A549 (cell line): ENCODE data around the gene EFTUD2. TPM values are rescaled to one million over a fixed set of nuclear protein-coding genes. Genes with fewer than 3 reads are reported as not detected.

Experiments
- ATAC-seq, 2 experiments: fragments of 200-7000 bp in 1 of 2; fragments of >200 bp in 1 of 2; cut with Nextera tagmentation in 1 of 2; cut with Tn5 transposase in 1 of 2; 3 replicates each; pipeline versions ENCODE4 v1.8.0 to v1.9.1; 2018 to 2020; ENCODE audit warnings: mild to moderate bottlenecking in 1 of 2, moderate library complexity in 1 of 2
- CTCF ChIA-PET: fragments of 300-600 bp; sonication (Branson Sonifier 250); formaldehyde crosslinking; extraction: SDS; loops from one replicate; lab custom pipeline; 2021; ENCODE audit warnings: antibody characterized with exemption, inconsistent platforms; lab: Yijun Ruan, JAX
- POLR2A ChIA-PET: fragments of 350-600 bp; formaldehyde crosslinking; extraction: SDS; loops from one replicate; lab custom pipeline; 2021; ENCODE audit warnings: antibody characterized with exemption, inconsistent platforms; lab: Yijun Ruan, JAX
- DNase-seq, 2 experiments: peaks; one replicate each; pipeline versions ENCODE4 v3.0.0 to v3.0.0-alpha.2; 2011 to 2016; ENCODE audit warnings: low read depth in 1 of 2, low spot score in 1 of 2
- FAIRE-seq: peaks from 2 replicates; lab custom pipeline; 2011; peaks lifted over from hg19 to GRCh38; lab: Jason Lieb, UNC
- H3K27ac ChIP-seq, 2 experiments: fragments of >200 bp; sonication (Bioruptor Twin); formaldehyde crosslinking; 3 replicates each; pipeline ENCODE4 v1.5.1; 2016 to 2017
- H3K4me1 ChIP-seq: fragments of >200 bp; sonication (Bioruptor Twin); formaldehyde crosslinking; 3 replicates; pipeline ENCODE4 v1.6.1; 2016
- H3K4me2 ChIP-seq: fragments of >200 bp; sonication (Bioruptor Twin); formaldehyde crosslinking; 3 replicates; pipeline ENCODE4 v1.6.1; 2016
- H3K4me3 ChIP-seq: fragments of >200 bp; sonication (Bioruptor Twin); formaldehyde crosslinking; 3 replicates; pipeline ENCODE4 v1.5.1; 2016
- H3K9me3 ChIP-seq: fragments of >200 bp; sonication (Bioruptor Twin); formaldehyde crosslinking; 3 replicates; pipeline ENCODE4 v1.6.1; 2016
- CBX2 ChIP-seq: fragments of 200-600 bp; sonication (generic); IDR thresholded peaks from 2 replicates; pipeline ENCODE4 v1.6.1; 2016; ENCODE audit warnings: low read depth, mild to moderate bottlenecking, borderline replicate concordance
- CHD2 ChIP-seq: fragments of 150-350 bp; IDR thresholded peaks from 2 replicates; pipeline ENCODE4 v1.6.1; 2014; ENCODE audit warnings: low read length; ENCODE audit not compliant: partially characterized antibody
- EHMT2 ChIP-seq: fragments of 200-600 bp; sonication (generic); IDR thresholded peaks from 2 replicates; pipeline ENCODE4 v1.6.1; 2016; ENCODE audit warnings: antibody characterized with exemption, low read depth, mild to moderate bottlenecking, moderate library complexity
- EP300 ChIP-seq, 2 experiments: fragments of >200 bp; sonication (Bioruptor Twin); formaldehyde crosslinking; IDR thresholded peaks; 2 replicates in 1 of 2; 3 replicates in 1 of 2; pipeline ENCODE4 v1.6.1; 2016 to 2017
- ESRRA ChIP-seq: fragments of 150-350 bp; IDR thresholded peaks from 2 replicates; pipeline ENCODE4 v1.6.1; 2014; ENCODE audit warnings: mild to moderate bottlenecking, low read length, borderline replicate concordance
- FOSB ChIP-seq: fragments of 250-450 bp; sonication (Bioruptor Pico); IDR thresholded peaks from 2 replicates; pipeline ENCODE4 v1.5.0; 2020; ENCODE audit warnings: mild to moderate bottlenecking, moderate library complexity
- FOXS1 ChIP-seq: fragments of 250-450 bp; sonication (Bioruptor Pico); IDR thresholded peaks from 2 replicates; pipeline ENCODE4 v1.5.0; 2020; ENCODE audit warnings: mild to moderate bottlenecking, moderate library complexity
- GATA3 ChIP-seq: IDR thresholded peaks from 2 replicates; pipeline ENCODE4 v1.6.1; 2012; ENCODE audit warnings: borderline replicate concordance
- HDAC2 ChIP-seq: fragments of 200-600 bp; sonication (generic); IDR thresholded peaks from 2 replicates; pipeline ENCODE4 v1.6.1; 2016
- HOXB5 ChIP-seq: fragments of 250-450 bp; sonication (Bioruptor Pico); IDR thresholded peaks from 2 replicates; pipeline ENCODE4 v1.5.0; 2020; ENCODE audit warnings: mild to moderate bottlenecking, moderate library complexity
- JUNB ChIP-seq: fragments of >200 bp; sonication (Bioruptor Twin); formaldehyde crosslinking; IDR thresholded peaks from 2 replicates; pipeline ENCODE4 v1.6.1; 2016
- KDM1A ChIP-seq: fragments of 200-600 bp; sonication (generic); IDR thresholded peaks from 2 replicates; pipeline ENCODE4 v1.6.1; 2016; ENCODE audit warnings: low read depth, mild to moderate bottlenecking
- KDM5A ChIP-seq: fragments of 200-600 bp; sonication (generic); IDR thresholded peaks from 2 replicates; pipeline ENCODE4 v1.6.1; 2016; ENCODE audit warnings: antibody characterized with exemption, mild to moderate bottlenecking
- NFE2L2 ChIP-seq: fragments of 150-350 bp; conservative IDR thresholded peaks from 2 replicates; pipeline ENCODE4 v1.6.1; 2014; ENCODE audit warnings: low read length
- RARB ChIP-seq: fragments of 250-450 bp; sonication (Bioruptor Pico); IDR thresholded peaks from 2 replicates; pipeline ENCODE4 v1.8.0; 2021; ENCODE audit warnings: mild to moderate bottlenecking, moderate library complexity
- RCOR1 ChIP-seq: fragments of 150-350 bp; IDR thresholded peaks from 2 replicates; pipeline ENCODE4 v1.6.1; 2014; ENCODE audit warnings: antibody characterized with exemption, low read length, low read depth
- RFX5 ChIP-seq: fragments of 450-650 bp; IDR thresholded peaks from 2 replicates; pipeline ENCODE4 v1.7.1; 2014; ENCODE audit warnings: antibody characterized with exemption, mild to moderate bottlenecking, moderate library complexity
- RNF2 ChIP-seq: fragments of 200-600 bp; sonication (generic); IDR thresholded peaks from 2 replicates; pipeline ENCODE4 v1.6.1; 2016; ENCODE audit warnings: low read depth, mild to moderate bottlenecking, antibody characterized with exemption, moderate library complexity, borderline replicate concordance
- SREBF2 ChIP-seq: fragments of 450-650 bp; IDR thresholded peaks from 2 replicates; pipeline ENCODE4 v1.6.1; 2014; ENCODE audit warnings: mild to moderate bottlenecking, moderate library complexity
- TFCP2L1 ChIP-seq: fragments of 250-450 bp; sonication (Bioruptor Pico); IDR thresholded peaks from 2 replicates; pipeline ENCODE4 v1.5.0; 2021; ENCODE audit warnings: mild to moderate bottlenecking
- ZFP36 ChIP-seq: fragments of 450-650 bp; IDR thresholded peaks from 2 replicates; pipeline ENCODE4 v1.6.1; 2014; ENCODE audit warnings: borderline replicate concordance; ENCODE audit not compliant: partially characterized antibody
- ZSCAN20 ChIP-seq: fragments of 250-450 bp; sonication (Bioruptor Pico); IDR thresholded peaks from 2 replicates; pipeline ENCODE4 v1.8.0; 2022; ENCODE audit warnings: mild to moderate bottlenecking, moderate library complexity
- whole genome bisulfite sequencing: methylation state at CpG from one replicate; pipeline ENCODE4 v1.1.6; 2017; ENCODE audit errors: missing lambda C conversion rate; 5-methylcytosine and 5-hydroxymethylcytosine counted together
- polyA plus RNA-seq, 4 experiments: library from polyadenylated mRNA; depleted of rRNA in 3 of 4; stranded (reverse); fragments of >200 nt; fragmentation: RNase III in 1 of 4; extraction: RNeasy Plus Mini Kit Qiagen cat#74134 plus additional on column Dnase treatment in 1 of 4; gene quantifications; 2 replicates in 3 of 4; 3 replicates in 1 of 4; pipeline ENCODE4 v1.2.3, GENCODE V29; 2011 to 2017
- TF ChIP-seq, protein P1 (sequence below): fragments of 450-650 bp; IDR thresholded peaks from 2 replicates; pipeline ENCODE4 v1.6.1; 2014; ENCODE audit warnings: antibody characterized with exemption
- TF ChIP-seq, protein P2 (sequence below): fragments of 150-350 bp; IDR thresholded peaks from 2 replicates; pipeline ENCODE4 v1.6.1; 2014; ENCODE audit warnings: low read depth, mild to moderate bottlenecking, low read length
- TF ChIP-seq, protein P3 (sequence below): fragments of 250-450 bp; sonication (Bioruptor Pico); IDR thresholded peaks from 2 replicates; pipeline ENCODE4 v1.5.0; 2020; ENCODE audit warnings: low read depth, mild to moderate bottlenecking, moderate library complexity
- TF ChIP-seq, protein P4 (sequence below): IDR thresholded peaks from 2 replicates; pipeline ENCODE4 v1.6.1; 2012
- TF ChIP-seq, protein P5 (sequence below): fragments of >200 bp; sonication (Bioruptor Twin); formaldehyde crosslinking; IDR thresholded peaks from 3 replicates; pipeline ENCODE4 v1.6.1; 2016
- TF ChIP-seq, protein P6 (sequence below): fragments of 250-450 bp; sonication (Bioruptor Pico); IDR thresholded peaks from 2 replicates; pipeline ENCODE4 v1.5.0; 2021; ENCODE audit warnings: mild to moderate bottlenecking, moderate library complexity, borderline replicate concordance
- TF ChIP-seq, protein P7 (sequence below): fragments of 200-600 bp; sonication (generic); IDR thresholded peaks from 2 replicates; pipeline ENCODE4 v1.6.1; 2016; ENCODE audit warnings: antibody characterized with exemption, mild to moderate bottlenecking, moderate library complexity

The EFTUD2 gene
- polyA plus RNA-seq, 2 of the 4 experiments (the other 2 are of a cell fraction): 224 to 353 TPM

DNA sequence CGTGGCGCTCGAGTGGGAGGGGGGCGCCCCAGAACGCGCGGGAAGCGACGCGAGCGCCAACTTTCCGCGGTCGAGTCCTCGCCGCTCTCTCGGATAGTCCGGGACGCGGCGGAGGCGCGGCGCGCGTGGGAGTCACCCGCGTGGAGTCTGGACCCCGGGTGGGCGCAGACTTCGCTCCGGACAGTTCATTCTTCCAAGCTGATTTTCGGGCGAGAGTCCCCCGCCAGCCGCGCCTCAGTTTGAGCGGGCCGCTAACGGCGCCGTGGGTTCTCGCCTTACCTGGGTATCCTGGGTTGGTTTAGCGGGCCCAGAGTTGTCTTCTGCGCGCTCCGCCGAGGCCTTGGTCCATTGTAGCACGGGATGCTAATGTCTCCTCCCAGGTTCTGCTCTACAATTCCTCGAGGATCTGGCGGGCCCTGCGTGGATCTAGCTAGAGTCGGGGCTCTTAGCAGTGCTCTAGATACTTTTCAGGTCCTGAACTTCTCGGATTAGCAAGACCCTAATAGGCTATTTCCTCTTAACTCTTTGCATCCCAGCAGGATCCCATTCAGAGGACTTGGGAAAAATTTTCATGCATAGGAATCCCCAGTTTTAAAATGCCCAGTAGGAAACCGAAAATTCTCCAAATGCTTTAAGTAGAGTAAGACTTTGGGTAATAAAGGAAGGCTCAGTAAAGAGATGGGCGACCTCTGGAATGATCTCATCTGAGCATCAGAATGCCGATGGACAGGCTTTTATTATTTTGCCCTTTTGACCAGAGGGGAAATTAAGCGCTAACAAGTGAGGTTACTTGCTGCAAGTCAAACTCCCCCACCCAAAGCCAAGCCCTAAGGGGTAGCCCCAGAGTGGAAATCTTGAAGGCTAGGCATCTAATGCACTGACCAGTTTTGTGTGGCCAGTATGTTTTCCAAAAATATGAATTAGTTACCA is 68.6 kb downstream of the EFTUD2 start:
- POLR2A ChIA-PET: interaction anchor here (0.6 kb wide), 1 partner anchor 109 kb away, joined by 3 read pairs; no protein-coding TSS in a partner anchor
- peak overlapping the region; percentile 87 for H3K4me3 ChIP-seq
- no peaks in the 10 kb centered on the region for H3K9me3 ChIP-seq
- FAIRE-seq (no peak), ATAC-seq (peak; percentile 62 to 69), DNase-seq (peak; percentile 47 to 59)
- peaks cover 18% of the 10 kb centered on the region for H3K4me1 ChIP-seq
- H3K4me2 ChIP-seq: peak overlapping the region; percentile 94
- 11% methylated on average over 30 of the region's 58 CpGs for WGBS
- peak overlapping the region; percentile 77 to 95 for H3K27ac ChIP-seq
- CTCF ChIA-PET: interaction anchor here (0.8 to 10.1 kb wide), 9 partner anchors 11 to 305 kb away, joined by 3 to 122 read pairs (median 4); partner anchors contain the start of gene ACBD4
- TF ChIP-seq ZFP36: no peak
- TF ChIP-seq FOSB (CRISPR knock-in tag): peak; percentile 64
- TF ChIP-seq CHD2: no peak
- TF ChIP-seq, protein P1, sequence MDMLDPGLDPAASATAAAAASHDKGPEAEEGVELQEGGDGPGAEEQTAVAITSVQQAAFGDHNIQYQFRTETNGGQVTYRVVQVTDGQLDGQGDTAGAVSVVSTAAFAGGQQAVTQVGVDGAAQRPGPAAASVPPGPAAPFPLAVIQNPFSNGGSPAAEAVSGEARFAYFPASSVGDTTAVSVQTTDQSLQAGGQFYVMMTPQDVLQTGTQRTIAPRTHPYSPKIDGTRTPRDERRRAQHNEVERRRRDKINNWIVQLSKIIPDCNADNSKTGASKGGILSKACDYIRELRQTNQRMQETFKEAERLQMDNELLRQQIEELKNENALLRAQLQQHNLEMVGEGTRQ: no peak
- TF ChIP-seq RCOR1: no peak
- peak; percentile 38; the same call in 1 of the 2 replicates for TF ChIP-seq RNF2
- TF ChIP-seq EP300 (IDR thresholded peaks at IDR 0.05): no peak
- TF ChIP-seq FOXS1 (CRISPR knock-in tag): peak; percentile 62; the same call in 1 of the 2 replicates
- TF ChIP-seq NFE2L2: no peak
- TF ChIP-seq, protein P2, sequence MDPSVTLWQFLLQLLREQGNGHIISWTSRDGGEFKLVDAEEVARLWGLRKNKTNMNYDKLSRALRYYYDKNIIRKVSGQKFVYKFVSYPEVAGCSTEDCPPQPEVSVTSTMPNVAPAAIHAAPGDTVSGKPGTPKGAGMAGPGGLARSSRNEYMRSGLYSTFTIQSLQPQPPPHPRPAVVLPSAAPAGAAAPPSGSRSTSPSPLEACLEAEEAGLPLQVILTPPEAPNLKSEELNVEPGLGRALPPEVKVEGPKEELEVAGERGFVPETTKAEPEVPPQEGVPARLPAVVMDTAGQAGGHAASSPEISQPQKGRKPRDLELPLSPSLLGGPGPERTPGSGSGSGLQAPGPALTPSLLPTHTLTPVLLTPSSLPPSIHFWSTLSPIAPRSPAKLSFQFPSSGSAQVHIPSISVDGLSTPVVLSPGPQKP: no peak
- TF ChIP-seq JUNB: no peak
- TF ChIP-seq HDAC2: peak; percentile 31; the same call in 1 of the 2 replicates
- TF ChIP-seq, protein P3, sequence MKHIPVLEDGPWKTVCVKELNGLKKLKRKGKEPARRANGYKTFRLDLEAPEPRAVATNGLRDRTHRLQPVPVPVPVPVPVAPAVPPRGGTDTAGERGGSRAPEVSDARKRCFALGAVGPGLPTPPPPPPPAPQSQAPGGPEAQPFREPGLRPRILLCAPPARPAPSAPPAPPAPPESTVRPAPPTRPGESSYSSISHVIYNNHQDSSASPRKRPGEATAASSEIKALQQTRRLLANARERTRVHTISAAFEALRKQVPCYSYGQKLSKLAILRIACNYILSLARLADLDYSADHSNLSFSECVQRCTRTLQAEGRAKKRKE (CRISPR knock-in tag): peak; percentile 62; the same call in 1 of the 2 replicates
- TF ChIP-seq SREBF2: no peak
- no peak for TF ChIP-seq GATA3
- no peak for TF ChIP-seq RARB (CRISPR knock-in tag)
- TF ChIP-seq, protein P4, sequence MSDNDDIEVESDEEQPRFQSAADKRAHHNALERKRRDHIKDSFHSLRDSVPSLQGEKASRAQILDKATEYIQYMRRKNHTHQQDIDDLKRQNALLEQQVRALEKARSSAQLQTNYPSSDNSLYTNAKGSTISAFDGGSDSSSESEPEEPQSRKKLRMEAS: peak; percentile 89
- no peak for TF ChIP-seq RFX5
- no peak for TF ChIP-seq ZSCAN20 (CRISPR knock-in tag)
- no peak for TF ChIP-seq KDM5A
- peak; percentile 79; the same call in 1 of the 2 replicates for TF ChIP-seq TFCP2L1 (CRISPR knock-in tag)
- TF ChIP-seq, protein P5, sequence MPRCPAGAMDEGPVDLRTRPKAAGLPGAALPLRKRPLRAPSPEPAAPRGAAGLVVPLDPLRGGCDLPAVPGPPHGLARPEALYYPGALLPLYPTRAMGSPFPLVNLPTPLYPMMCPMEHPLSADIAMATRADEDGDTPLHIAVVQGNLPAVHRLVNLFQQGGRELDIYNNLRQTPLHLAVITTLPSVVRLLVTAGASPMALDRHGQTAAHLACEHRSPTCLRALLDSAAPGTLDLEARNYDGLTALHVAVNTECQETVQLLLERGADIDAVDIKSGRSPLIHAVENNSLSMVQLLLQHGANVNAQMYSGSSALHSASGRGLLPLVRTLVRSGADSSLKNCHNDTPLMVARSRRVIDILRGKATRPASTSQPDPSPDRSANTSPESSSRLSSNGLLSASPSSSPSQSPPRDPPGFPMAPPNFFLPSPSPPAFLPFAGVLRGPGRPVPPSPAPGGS: peak; percentile 21; the same call in 2 of the 3 replicates
- TF ChIP-seq EHMT2: no peak
- TF ChIP-seq KDM1A: 0 out of 2 replicates have a peak, but pooled peaks have one; percentile 15
- TF ChIP-seq CBX2: no peak
- TF ChIP-seq ESRRA: no peak
- peak; percentile 83 for TF ChIP-seq HOXB5
- TF ChIP-seq, protein P6, sequence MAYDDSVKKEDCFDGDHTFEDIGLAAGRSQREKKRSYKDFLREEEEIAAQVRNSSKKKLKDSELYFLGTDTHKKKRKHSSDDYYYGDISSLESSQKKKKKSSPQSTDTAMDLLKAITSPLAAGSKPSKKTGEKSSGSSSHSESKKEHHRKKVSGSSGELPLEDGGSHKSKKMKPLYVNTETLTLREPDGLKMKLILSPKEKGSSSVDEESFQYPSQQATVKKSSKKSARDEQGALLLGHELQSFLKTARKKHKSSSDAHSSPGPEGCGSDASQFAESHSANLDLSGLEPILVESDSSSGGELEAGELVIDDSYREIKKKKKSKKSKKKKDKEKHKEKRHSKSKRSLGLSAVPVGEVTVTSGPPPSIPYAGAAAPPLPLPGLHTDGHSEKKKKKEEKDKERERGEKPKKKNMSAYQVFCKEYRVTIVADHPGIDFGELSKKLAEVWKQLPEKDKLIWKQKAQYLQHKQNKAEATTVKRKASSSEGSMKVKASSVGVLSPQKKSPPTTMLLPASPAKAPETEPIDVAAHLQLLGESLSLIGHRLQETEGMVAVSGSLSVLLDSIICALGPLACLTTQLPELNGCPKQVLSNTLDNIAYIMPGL (CRISPR knock-in tag): no peak
- TF ChIP-seq, protein P7, sequence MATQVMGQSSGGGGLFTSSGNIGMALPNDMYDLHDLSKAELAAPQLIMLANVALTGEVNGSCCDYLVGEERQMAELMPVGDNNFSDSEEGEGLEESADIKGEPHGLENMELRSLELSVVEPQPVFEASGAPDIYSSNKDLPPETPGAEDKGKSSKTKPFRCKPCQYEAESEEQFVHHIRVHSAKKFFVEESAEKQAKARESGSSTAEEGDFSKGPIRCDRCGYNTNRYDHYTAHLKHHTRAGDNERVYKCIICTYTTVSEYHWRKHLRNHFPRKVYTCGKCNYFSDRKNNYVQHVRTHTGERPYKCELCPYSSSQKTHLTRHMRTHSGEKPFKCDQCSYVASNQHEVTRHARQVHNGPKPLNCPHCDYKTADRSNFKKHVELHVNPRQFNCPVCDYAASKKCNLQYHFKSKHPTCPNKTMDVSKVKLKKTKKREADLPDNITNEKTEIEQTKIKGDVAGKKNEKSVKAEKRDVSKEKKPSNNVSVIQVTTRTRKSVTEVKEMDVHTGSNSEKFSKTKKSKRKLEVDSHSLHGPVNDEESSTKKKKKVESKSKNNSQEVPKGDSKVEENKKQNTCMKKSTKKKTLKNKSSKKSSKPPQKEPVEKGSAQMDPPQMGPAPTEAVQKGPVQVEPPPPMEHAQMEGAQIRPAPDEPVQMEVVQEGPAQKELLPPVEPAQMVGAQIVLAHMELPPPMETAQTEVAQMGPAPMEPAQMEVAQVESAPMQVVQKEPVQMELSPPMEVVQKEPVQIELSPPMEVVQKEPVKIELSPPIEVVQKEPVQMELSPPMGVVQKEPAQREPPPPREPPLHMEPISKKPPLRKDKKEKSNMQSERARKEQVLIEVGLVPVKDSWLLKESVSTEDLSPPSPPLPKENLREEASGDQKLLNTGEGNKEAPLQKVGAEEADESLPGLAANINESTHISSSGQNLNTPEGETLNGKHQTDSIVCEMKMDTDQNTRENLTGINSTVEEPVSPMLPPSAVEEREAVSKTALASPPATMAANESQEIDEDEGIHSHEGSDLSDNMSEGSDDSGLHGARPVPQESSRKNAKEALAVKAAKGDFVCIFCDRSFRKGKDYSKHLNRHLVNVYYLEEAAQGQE: no peak
